Heart left ventricle (tissue), 16 donors: ENCODE measurements around the gene DNAH17. TPM values are rescaled to one million over a fixed set of nuclear protein-coding genes. Genes with fewer than 3 reads are reported as not detected.

Source experiments
- ATAC-seq, 4 donors: fragments of 200-7000 bp; cut with Tn5 transposase; one replicate each; pipeline ENCODE4 v1.9.1; 2020 to 2022; ENCODE audit warnings: moderate library complexity in 4 of 4, mild to moderate bottlenecking in 3 of 4, moderate number of reproducible peaks in 1 of 4
- DNase-seq, 5 donors: peaks; one replicate each; pipeline ENCODE4 v3.0.0-alpha.2; 2020
- H3K27ac ChIP-seq, 12 donors: fragments of 200-600 bp; sonication (generic) in 4 of 12; one replicate each; pipeline versions ENCODE4 v1.5.0 to v1.8.0; 2016 to 2022; ENCODE audit warnings: mild to moderate bottlenecking in 2 of 12
- H3K27me3 ChIP-seq, 9 donors: fragments of 200-600 bp; sonication (generic) in 2 of 9; one replicate each; pipeline versions ENCODE4 v1.5.1 to v1.8.0; 2016 to 2022; ENCODE audit warnings: mild to moderate bottlenecking in 3 of 9
- H3K36me3 ChIP-seq, 9 donors: fragments of 200-600 bp; sonication (generic) in 2 of 9; one replicate each; pipeline versions ENCODE4 v1.5.0 to v1.8.0; 2018 to 2022; ENCODE audit warnings: mild to moderate bottlenecking in 2 of 9
- H3K4me1 ChIP-seq, 12 donors: fragments of 200-600 bp; sonication (generic) in 4 of 12; one replicate each; pipeline versions ENCODE4 v1.5.0 to v1.8.0; 2016 to 2022; ENCODE audit warnings: mild to moderate bottlenecking in 3 of 12
- H3K4me3 ChIP-seq, 12 donors: fragments of 200-600 bp; sonication (generic) in 4 of 12; one replicate each; pipeline versions ENCODE4 v1.5.0 to v1.8.0; 2017 to 2022; ENCODE audit warnings: mild to moderate bottlenecking in 9 of 12, moderate library complexity in 4 of 12
- H3K9me3 ChIP-seq, 12 donors: fragments of 200-600 bp; sonication (generic) in 4 of 12; one replicate each; pipeline versions ENCODE4 v1.5.0 to v1.8.0; 2016 to 2022; ENCODE audit warnings: mild to moderate bottlenecking in 1 of 12
- POLR2A ChIP-seq, 2 donors: fragments of 450-650 bp; IDR thresholded peaks; one replicate each; pipeline ENCODE4 v1.6.1; 2017; ENCODE audit warnings: antibody characterized with exemption in 2 of 2, mild to moderate bottlenecking in 2 of 2, moderate library complexity in 2 of 2
- WGBS, 4 donors: extraction: QIAGEN DNeasy Blood & Tissue Kit in 2 of 4; methylation state at CpG; one replicate each; pipeline versions ENCODE4 v1.1.5 to v1.1.7; 2013 to 2018; 5-methylcytosine and 5-hydroxymethylcytosine counted together
- intact Hi-C, 10 donors: fragments of 100-400 bp; cut with DNase I; formaldehyde crosslinking; loops; one replicate each; pipeline versions ENCODE4 v1.11.1 to v1.14.2; 2022
- polyA plus RNA-seq, 2 donors: library from polyadenylated mRNA; stranded (reverse); fragments of 200-250 nt; gene quantifications; one replicate each; pipeline ENCODE4 v1.2.3, GENCODE V29; 2013
- total RNA-seq, 9 donors: library from RNA; depleted of rRNA in 2 of 9; stranded (reverse); fragments of >200 nt in 2 of 9; fragmentation: NEBNext Ultra II Directional in 3 of 9; extraction: Animal tissue kit (Norgen Biotek cat#: 25700) in 3 of 9; gene quantifications; one replicate each; pipeline versions ENCODE4 v1.1.0 to v1.2.4, GENCODE V29; 2016 to 2023
- TF ChIP-seq, protein P1 (sequence below), 12 donors: fragments of 200-600 bp; sonication (generic) in 4 of 12; IDR thresholded peaks; one replicate each; pipeline versions ENCODE4 v1.5.0 to v1.8.0; 2018 to 2022; ENCODE audit warnings: antibody characterized with exemption in 12 of 12, mild to moderate bottlenecking in 5 of 12
- donor health status: ischemic (EF 13 %, LVEDD 7.1; RV severe dilation, severe dysfunction).
- donor health status: healthy with polysubstance abuse.
- donor health status: DM: no; HTN: yes; CAD: no.
- donor health status: DM: no; HTN: no; CAD: no.
- donor health status: ischemic (EF 25% LVEDD 6.9; RV normal size, moderate dysfunction).
- donor health status: ischemic (EF 25% LVEDD 5.7; RV mildly dilated, moderate dysfunction).
- donor health status: healthy.
- donor health status: DM: yes; HTN: yes; CAD: no.
- donor health status: ischemic (EF 35%, LVEDD 5.7; RV mildly dilated, moderate dysfunction).
- donor health status: nonischemic (EF 11% LVEDD 7.7; RV severe dilation, severe dysfunction).
- donor health status: DM: yes; HTN: yes; CAD: no.
- donor health status: PGD.
- donor health status: ischemic (EF 29% LVEDD 5.4; RV normal size, mild dysfunction).
- donor health status: nonischemic (EF 23%, LVEDD 6.1; RV moderate dilation, normal function).

Gene DNAH17
- total and polyA plus RNA-seq, 11 donors, result 0.02 to 0.63 (median 0.17) TPM; not detected in 4

DNA sequence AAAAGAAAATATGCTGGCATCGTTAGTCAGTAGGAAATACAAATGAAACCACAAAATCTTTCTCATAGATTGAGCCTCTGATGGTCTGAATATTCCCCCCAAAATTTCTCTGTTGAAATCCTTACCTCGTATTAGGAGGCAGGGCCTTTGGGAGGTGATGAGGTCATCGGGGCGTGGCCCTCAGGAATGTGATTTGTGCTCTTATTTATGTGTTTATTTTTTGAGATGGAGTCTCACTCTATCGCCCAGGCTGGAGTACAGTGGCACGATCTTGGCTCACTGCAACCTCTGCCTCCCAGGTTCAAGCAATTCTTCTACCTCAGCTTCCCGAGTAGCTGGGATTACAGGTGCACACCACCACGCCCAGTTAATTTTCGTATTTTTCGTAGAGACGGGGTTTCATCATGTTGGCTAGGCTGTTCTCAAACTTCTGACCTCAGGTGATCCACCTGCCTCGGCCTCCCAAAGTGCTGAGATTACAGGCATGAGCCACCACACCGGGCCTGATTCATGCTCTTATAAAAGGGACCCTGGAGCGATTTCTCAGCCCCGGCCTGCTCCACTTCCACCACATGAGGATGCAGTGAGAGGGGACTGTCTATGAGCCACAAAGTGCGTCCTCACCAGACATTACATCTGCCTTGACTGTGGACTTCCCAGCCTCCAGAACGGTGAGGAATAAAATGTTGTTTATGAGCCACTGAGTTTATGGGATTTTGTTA is 53.1 kb downstream of the DNAH17 start:
- no peaks in the 10 kb centered on the region for H3K4me1 ChIP-seq
- H3K27ac ChIP-seq, result no peak overlapping the region
- no peaks in the 10 kb centered on the region for H3K36me3 ChIP-seq
- TF ChIP-seq POLR2A (IDR thresholded peaks at IDR 0.05), result no peak
- TF ChIP-seq, protein P1, sequence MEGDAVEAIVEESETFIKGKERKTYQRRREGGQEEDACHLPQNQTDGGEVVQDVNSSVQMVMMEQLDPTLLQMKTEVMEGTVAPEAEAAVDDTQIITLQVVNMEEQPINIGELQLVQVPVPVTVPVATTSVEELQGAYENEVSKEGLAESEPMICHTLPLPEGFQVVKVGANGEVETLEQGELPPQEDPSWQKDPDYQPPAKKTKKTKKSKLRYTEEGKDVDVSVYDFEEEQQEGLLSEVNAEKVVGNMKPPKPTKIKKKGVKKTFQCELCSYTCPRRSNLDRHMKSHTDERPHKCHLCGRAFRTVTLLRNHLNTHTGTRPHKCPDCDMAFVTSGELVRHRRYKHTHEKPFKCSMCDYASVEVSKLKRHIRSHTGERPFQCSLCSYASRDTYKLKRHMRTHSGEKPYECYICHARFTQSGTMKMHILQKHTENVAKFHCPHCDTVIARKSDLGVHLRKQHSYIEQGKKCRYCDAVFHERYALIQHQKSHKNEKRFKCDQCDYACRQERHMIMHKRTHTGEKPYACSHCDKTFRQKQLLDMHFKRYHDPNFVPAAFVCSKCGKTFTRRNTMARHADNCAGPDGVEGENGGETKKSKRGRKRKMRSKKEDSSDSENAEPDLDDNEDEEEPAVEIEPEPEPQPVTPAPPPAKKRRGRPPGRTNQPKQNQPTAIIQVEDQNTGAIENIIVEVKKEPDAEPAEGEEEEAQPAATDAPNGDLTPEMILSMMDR (IDR thresholded peaks at IDR 0.05), result no peak
- intact Hi-C loops, result no loop called here
- ATAC-seq (no peak), DNase-seq (no peak)
- no peaks in the 10 kb centered on the region for H3K27me3 ChIP-seq
- WGBS, 4 donors, result 89 to 95% (median 91%) methylated on average over 17 of the region's 17 CpGs
- no peaks in the 10 kb centered on the region for H3K9me3 ChIP-seq
- no peak overlapping the region for H3K4me3 ChIP-seq

DNA sequence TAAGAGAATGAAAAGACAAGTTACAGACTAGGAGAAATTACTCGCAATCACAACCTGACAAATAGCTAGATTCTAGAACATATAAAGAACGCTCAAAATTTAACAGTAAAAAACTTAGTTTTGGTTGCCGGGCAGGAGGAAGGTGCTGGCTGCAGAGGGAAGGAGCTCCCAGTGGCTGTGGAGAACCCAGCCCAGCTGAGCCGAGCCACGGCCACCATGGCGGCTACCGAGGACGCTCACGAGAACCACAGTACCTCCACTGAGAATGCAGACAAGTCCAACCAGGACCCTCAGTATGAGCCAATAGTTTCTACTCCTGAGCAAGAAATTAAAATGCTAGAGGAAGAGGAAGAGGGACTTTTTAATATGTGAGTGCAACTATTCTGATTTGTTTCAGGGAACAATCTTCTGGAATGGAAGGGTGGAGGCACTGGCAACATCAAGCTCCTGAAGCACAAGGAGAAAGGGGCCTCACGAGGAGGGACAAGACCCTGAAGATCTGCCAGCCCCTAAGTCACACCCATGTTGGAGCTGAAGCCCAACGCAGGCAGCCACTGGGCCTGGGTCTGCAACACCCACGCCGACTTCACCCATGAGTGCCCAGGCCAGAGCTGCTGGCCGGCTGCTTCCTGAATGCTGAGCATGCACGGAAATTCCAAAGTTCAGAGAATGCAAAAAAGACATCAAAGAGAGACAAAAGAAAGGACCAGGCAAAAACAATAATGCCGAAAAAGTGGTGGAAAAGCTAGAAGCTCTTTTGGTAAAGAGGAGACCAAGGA is 55.0 kb downstream of the DNAH17 start:
- 89 to 93% (median 92%) methylated on average over 16 of the region's 16 CpGs for WGBS, 4 donors
- Histone ChIP-seq H3K27me3 (no peaks in the 10 kb centered on the region), H3K36me3 (no peaks in the 10 kb centered on the region), H3K27ac (no peak overlapping the region), H3K9me3 (no peaks in the 10 kb centered on the region), H3K4me3 (no peak overlapping the region), H3K4me1 (peaks cover 0 to 6% (median 0%) of the 10 kb centered on the region in 12 donors)
- intact Hi-C loops, result no loop called here
- ATAC-seq (no peak), DNase-seq (no peak)
- TF ChIP-seq, protein P1 (IDR thresholded peaks at IDR 0.05), result no peak
- TF ChIP-seq POLR2A (IDR thresholded peaks at IDR 0.05), result no peak

DNA sequence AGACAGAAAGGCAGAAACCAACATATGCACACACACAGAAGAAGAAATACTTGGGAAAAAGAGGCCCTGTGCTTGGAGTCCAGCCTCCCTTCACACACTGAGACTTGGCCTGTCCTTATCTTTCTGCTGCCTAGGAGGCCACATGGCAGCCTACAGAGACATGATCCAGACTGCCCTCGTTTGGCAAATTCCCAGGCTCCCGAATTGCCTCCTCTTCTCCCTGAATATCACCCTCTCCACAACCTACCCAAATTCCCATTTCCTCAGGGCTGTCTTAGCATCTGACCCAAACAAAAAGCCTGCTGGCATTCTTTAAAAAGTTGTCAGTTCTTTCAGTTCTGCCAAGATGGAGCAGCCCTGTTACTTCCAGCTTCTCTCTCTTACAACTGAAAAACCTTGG is 59.8 kb downstream of the DNAH17 start:
- TF ChIP-seq, protein P1 (IDR thresholded peaks at IDR 0.05), result no peak
- TF ChIP-seq POLR2A (IDR thresholded peaks at IDR 0.05), result no peak

DNA sequence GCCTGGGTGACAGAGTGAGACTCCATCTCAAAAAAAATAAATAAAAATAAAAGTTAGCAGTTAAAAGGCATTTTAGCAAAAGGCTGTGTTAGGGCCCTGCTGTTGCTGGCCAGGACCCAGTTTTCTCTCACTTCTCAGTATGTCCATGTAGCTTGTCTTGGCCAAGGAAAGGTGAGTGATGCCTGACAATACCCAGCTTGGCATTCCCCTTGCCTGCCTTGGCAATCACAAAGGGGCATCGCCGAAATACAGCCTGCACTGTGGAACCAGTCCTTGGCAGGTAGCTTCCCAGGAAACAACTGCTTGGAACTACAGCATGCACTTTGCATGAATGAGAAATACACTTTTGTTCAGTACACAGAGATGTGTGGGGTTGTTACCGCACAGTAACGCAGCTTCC is 61.7 kb downstream of the DNAH17 start:
- ATAC-seq, result peak in 3 of 4 donors; percentile 29 to 79 (median 55)
- intact Hi-C loops, result loop anchor here in 1 of 10 donors (5.0 kb wide), 1 partner anchor 182 kb away; no protein-coding TSS in a partner anchor
- TF ChIP-seq, protein P1 (IDR thresholded peaks at IDR 0.05), result no peak
- TF ChIP-seq POLR2A (IDR thresholded peaks at IDR 0.05), result no peak
- no peak overlapping the region for H3K27ac ChIP-seq
- no peaks in the 10 kb centered on the region for H3K27me3 ChIP-seq
- DNase-seq, result no peak
- WGBS, 4 donors, result 67 to 72% (median 69%) methylated on average over 4 of the region's 4 CpGs
- H3K4me1 ChIP-seq, result peaks cover 0 to 13% (median 0%) of the 10 kb centered on the region in 12 donors
- H3K4me3 ChIP-seq, result no peak overlapping the region
- no peaks in the 10 kb centered on the region for H3K9me3 ChIP-seq
- no peaks in the 10 kb centered on the region for H3K36me3 ChIP-seq

More for the DNA sequence above, 59.8 kb downstream of the DNAH17 start:
- DNase-seq, result peak in 2 of 5 donors; percentile 39 to 66
- Histone ChIP-seq H3K27ac (no peak overlapping the region), H3K4me3 (no peak overlapping the region), H3K27me3 (no peaks in the 10 kb centered on the region), H3K36me3 (no peaks in the 10 kb centered on the region), H3K9me3 (no peaks in the 10 kb centered on the region), H3K4me1 (peaks cover 0 to 13% (median 0%) of the 10 kb centered on the region in 12 donors)
- ATAC-seq, result peak; percentile 71 to 87 (median 82)
- intact Hi-C loops, result loop anchor here in 1 of 10 donors (5.0 kb wide), 1 partner anchor 180 kb away; no protein-coding TSS in a partner anchor
- whole genome bisulfite sequencing, 4 donors, result 32 to 48% (median 36%) methylated on average over 2 of the region's 2 CpGs
